G401 (cell line): ENCODE results near the gene AKAP5. TPM values are rescaled to one million over a fixed set of nuclear protein-coding genes. Genes with fewer than 3 reads are reported as not detected.
A peak's percentile ranks its signal among the peaks of the same experiment; 100 is the strongest.

Experiments used
- DNase-seq: peaks from one replicate; pipeline ENCODE4 v3.0.0-alpha.2; 2015; ENCODE audit warnings: low spot score
- in situ Hi-C: cut with HindIII; loops from 2 replicates; pipeline ENCODE4 v1.10.0; 2016; ENCODE audit warnings: low sequenced_read_pairs, mixed read lengths
- total RNA-seq: library from RNA; depleted of rRNA; stranded (reverse); fragments of >200 nt; shearing (Covaris generic); gene quantifications from 2 replicates; pipeline ENCODE4 v1.2.3, GENCODE V29; 2014; rRNA removed

The AKAP5 gene, protein sequence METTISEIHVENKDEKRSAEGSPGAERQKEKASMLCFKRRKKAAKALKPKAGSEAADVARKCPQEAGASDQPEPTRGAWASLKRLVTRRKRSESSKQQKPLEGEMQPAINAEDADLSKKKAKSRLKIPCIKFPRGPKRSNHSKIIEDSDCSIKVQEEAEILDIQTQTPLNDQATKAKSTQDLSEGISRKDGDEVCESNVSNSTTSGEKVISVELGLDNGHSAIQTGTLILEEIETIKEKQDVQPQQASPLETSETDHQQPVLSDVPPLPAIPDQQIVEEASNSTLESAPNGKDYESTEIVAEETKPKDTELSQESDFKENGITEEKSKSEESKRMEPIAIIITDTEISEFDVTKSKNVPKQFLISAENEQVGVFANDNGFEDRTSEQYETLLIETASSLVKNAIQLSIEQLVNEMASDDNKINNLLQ
- 1.5 and 2.1 TPM in 2 replicates for total RNA-seq

DNA sequence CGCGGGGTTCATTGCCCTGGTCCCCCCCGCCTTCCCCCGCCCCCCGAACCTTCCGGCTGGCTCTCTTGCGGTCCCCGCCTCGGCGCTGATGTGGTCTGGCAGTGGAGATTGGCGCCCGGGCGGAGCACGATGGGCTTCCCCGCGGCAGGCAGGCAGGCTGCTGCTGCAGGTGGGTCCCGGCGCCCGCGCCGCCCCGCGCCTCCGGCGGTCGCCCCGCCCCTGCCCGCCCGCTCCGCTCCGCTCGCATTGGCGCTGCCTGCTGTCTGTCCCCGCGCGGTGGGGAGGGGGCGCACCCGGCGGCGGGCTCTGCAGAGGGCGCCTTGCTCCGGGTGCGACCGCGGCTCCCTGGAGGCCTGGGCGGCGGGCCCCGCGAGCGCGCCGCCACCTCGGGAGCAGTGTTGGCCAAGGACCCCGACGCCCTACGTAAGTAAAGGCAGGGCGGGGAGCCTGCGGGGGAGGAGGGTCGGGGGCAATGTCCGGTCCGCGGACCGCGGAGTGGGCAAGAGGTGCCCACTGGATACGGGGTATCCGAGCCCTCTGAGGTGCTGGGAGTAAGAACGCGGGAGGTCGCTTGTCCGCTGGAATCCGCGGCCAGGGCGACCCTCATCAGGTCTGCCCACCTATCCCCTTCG is at the start of gene AKAP5:
TSS of gene AKAP5 (plus strand) at position 309 of the 632 bp plus-strand sequence. CDS start 2,896 bp downstream, outside the sequence.
- peak; percentile 51 for DNase-seq
- in situ Hi-C loops, result no loop called here

GRCh38 chr14:64416348-64416932 is 48.9 kb upstream of the AKAP5 start:
- no peak for DNase-seq
- in situ Hi-C loops, result no loop called here

GRCh38 chr14:64417055-64417770 is 48.1 kb upstream of the AKAP5 start:
- DNase-seq, result no peak
- in situ Hi-C loops, result no loop called here

- no peak for DNase-seq
- in situ Hi-C loops, result no loop called here
These were observed 47.6 kb upstream of the AKAP5 start for GRCh38 chr14:64417771-64418125.

- no peak for DNase-seq
- in situ Hi-C loops, result no loop called here
These were observed 46.3 kb upstream of the AKAP5 start for GRCh38 chr14:64419003-64419402.

DNA sequence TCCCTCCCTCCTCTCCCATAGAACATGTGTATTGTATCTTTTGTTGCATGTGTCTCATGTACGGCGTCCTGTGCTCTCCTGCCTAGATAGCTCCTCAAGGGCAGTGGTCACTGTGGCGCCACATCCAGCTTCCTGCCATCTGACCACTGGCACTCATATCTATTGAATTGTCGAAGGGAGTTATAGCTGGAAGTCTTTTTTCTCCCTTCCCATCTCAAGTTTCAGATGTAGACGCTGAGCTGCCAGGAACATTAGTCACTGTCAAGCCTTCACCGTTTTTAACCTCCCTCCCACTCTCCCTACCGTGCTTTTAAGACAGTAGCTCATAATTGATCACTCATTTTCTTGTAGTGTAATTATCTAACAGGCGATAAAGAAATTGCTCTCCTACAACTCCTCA is 44.1 kb upstream of the AKAP5 start:
- in situ Hi-C loops, result no loop called here

DNA sequence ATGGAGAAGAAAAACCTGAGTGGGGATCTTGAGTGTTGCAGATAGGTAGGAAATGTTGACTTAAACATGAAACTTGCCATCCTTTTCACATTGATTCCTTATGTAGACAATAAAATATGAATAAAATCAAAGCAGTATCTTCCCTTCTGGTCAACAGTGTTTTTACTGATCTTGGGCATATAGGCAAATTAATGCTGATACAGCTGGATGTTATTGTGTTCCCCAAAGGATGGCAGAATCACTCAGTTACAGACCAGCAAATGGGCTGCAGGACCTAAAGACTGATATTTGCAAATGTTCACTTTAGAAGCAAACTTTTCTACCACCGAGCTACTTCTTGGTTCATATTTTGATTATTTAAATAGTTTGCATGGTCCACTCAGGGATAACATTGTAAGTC is 43.3 kb upstream of the AKAP5 start:
- DNase-seq, result no peak
- in situ Hi-C loops, result no loop called here

More for the DNA sequence above, 44.1 kb upstream of the AKAP5 start:
- DNase-seq, result no peak

GRCh38 chr14:64422756-64423155 is 42.5 kb upstream of the AKAP5 start:
- in situ Hi-C loops, result no loop called here
- DNase-seq, result no peak

DNA sequence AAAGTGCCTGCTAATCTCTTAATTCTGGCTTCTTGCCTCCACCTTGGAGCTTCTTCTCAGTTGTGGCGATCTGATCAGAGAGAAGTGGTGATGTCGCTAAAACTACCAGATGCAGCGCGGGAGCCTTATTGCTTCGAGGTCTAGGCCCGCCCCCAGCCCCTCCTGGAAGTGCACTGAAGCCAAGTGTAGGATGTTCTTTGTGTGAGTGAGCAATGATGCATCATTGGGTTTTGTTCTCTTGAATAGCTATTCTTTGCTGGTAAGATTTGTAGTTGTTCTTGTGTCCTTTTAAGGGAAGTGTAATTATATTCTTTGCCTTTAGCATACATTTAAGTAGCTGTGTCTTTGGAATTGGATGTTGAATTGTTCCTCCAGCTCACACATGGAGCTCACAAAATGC is 41.3 kb upstream of the AKAP5 start:
- in situ Hi-C loops, result no loop called here
- no peak for DNase-seq

DNA sequence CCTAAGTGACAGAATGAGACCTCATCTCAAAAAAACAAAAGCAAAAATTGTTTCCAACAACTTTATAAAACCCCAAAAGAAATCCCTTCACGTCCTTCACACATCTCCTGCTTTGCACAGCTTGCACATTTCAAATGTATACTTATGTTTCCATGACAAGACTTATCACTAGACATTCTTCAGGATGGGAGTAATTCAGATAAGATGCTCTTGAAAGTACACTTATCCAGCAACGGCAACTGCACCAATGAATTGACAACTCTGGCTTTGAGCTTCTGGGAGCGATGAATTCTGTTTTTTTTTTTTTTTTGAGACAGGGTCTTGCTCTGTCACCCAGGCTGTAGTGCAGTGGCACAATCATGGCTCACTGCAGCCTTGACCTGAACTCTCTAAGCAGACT is 30.8 kb upstream of the AKAP5 start:
- no peak for DNase-seq
- in situ Hi-C loops, result no loop called here

DNA sequence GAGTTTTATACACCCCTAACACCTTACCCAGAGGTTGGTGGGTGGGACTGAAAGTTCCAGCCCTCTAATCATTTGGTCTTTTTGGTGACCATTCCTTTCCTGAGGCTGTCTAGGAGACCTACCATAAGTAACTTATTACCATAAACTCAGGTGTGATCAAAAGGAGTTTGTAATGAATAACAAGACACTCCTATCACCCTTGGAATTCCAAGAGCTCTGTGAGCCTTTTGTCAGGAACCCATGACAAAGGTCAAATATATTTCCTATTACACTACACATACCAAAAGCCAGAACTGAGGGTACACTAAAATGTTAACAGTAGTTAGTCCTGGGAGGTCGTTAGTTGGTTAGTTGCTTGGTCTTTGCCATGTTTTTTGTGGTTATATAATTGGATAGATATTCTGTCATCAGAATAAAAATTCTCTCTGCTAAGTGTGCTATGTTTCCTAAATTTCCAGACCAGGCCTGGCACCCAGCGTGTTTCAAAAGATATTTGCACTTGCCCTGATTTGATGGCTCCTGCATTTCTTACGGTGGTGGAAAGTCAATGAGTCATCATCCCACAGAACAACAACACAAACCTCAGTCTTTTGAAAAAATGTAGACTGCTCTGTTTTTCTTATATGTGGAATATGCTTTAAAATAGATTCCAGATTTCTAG is 27.0 kb upstream of the AKAP5 start:
- no peak for DNase-seq
- in situ Hi-C loops, result no loop called here

DNA sequence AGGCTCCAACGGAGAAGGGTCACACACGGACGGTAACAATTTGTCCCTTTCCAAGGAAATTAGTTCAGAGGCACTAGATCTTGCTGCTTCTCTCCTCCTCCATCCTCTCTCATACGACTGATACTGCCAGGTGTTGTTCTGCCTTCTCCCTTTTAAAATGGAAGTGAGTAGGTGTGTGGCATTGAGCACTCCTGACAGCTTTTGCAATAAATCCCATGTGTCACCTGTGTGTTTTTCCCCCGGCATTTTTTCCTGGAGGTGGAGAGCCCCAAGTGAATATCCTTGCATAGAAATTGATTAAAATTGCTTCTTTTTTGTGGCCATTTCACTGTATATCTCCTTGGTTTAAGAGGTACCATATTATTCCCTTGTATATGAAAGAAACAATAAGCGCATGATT is 26.2 kb upstream of the AKAP5 start:
- in situ Hi-C loops, result no loop called here
- no peak for DNase-seq

DNA sequence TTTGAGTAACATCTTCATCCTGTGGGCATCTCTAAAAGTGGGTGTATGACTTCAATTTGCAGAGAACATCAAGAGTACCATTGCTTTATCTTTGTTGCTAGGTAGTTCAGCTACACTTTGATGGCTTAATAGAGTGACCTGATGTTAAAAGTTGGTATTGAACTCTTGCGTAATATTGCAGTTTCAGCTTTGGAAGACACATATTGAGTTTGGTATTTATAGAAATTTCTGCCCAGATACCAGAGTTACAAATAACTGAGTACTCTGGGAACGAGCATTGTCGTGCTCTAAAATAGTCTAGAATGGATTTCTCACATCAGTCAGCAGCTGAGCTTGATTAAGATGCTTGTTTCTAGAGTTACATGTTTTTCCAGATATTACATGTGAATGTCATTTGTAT is 24.8 kb upstream of the AKAP5 start:
- no peak for DNase-seq
- in situ Hi-C loops, result no loop called here

- no peak for DNase-seq
- in situ Hi-C loops, result no loop called here
These were observed 22.9 kb upstream of the AKAP5 start for GRCh38 chr14:64442300-64442988.

- in situ Hi-C loops, result no loop called here
- DNase-seq, result no peak
These were observed 21.2 kb upstream of the AKAP5 start for GRCh38 chr14:64444140-64444539.

- in situ Hi-C loops, result no loop called here
- DNase-seq, result peak; percentile 64
These were observed 20.1 kb upstream of the AKAP5 start for GRCh38 chr14:64444984-64445845.

GRCh38 chr14:64447876-64448670 is 17.2 kb upstream of the AKAP5 start:
- in situ Hi-C loops, result no loop called here
- DNase-seq, result no peak
